T-helper 2 cell treated with Interferon-gamma antibody and Interleukin-4, amounts not matched to agents 100 ng/mL and 5 ng/mL, for 36 hours (primary cell): ENCODE measurements around the gene FPGS. TPM values are rescaled to one million over a fixed set of nuclear protein-coding genes. Genes with fewer than 3 reads are reported as not detected.

Experiments
- intact Hi-C: fragments of 100-400 bp; cut with micrococcal nuclease; formaldehyde crosslinking; loops from one replicate; pipeline ENCODE4 v1.15.1; 2023
- total RNA-seq: library from RNA; stranded (reverse); gene quantifications from 2 replicates; pipeline ENCODE4 v1.2.3, GENCODE V29; 2022

Gene FPGS
- total RNA-seq, 1 donor from 2014 or later = 97.5 TPM

DNA sequence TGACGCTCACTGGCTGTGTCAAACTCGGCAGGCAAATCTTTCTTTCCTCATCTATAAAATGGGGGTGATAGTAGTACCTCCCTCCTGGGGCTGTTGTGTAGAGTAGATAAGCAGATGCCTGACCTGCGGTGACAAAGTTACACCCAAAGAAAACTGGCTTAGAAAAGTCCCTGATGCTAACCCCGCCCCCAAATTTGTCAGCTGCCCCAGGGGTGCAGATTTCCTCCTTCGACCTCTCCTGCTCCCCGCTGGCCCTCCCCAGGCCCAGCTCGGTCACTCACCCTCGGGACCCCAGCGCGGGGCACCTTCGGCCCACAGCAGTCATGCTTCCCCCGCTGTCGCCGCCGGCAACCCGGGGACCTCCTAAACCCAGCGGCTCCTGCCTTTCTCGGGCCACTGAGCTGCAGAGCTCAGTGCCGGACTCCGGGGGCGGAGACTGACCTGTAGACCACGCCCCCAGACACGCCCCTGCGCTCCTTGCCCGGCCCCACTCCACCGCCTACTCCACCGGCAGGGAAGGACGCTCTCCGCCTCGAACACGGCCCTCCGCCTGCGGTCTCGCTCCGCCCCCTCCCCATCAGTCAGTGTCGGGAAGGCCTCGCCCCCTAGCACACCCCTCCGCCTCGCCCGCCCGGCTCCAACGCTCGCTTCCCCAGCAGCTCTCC is 31.6 kb upstream of the FPGS start:
- intact Hi-C loops = loop anchor here (1.0 to 5.0 kb wide), 7 partner anchors 14 to 356 kb away; partner anchors contain the start of genes FPGS, LRSAM1, PTGES2 and RPL12

DNA sequence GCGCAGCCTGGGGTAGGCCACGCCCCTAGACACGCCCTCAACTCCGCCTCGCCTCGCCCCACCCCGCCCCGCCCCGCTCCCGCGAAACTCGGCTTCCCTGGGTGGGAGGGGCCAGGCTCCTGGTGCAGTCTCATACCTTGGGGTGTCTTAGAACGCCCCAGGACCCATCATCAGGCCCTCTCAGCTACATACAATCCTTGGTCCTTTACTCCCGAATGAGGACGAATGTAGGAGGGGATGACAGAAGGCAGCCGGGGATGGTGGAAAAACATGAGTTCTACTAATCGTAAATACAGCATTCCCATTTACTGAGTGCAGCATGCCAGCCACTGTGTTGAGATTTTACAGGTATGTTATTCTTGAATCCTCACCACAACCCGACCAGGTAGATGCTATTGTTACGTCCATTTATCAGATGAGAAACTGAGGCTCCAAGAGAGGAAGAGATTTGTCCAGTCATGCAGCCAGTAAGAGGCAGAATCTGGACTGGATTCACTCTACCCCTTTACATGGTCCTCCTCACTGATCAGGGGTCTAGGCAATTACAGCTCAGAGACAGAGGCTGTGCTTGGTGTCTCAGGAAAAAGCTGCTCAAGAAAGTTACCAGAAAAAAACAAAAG is 31.0 kb upstream of the FPGS start:
- intact Hi-C loops = loop anchor here (1.0 to 5.0 kb wide), 7 partner anchors 14 to 356 kb away; partner anchors contain the start of genes FPGS, LRSAM1, PTGES2 and RPL12

DNA sequence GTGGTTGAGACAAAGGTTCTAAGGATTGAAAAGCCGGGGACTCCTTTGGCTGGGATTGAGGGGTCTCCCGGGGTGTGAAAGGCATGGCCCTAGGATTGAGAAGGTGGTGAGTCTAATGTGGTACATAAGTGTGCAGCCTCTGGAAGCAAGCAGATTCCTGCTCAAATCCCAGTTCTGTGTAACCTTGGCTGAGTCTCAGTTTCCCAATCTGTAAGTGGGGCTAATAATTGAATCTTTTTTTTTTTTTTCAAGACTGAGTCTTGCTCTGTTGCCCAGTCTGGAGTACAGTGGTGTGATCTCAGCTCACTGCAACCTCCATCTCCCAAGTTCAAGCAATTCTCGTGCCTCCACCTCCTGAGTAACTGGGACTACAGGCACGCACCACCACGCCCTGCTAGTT is 30.1 kb upstream of the FPGS start:
- intact Hi-C loops = loop anchor here (5.0 kb wide), 3 partner anchors 145 to 355 kb away; partner anchors contain the start of genes PTGES2 and ST6GALNAC4

DNA sequence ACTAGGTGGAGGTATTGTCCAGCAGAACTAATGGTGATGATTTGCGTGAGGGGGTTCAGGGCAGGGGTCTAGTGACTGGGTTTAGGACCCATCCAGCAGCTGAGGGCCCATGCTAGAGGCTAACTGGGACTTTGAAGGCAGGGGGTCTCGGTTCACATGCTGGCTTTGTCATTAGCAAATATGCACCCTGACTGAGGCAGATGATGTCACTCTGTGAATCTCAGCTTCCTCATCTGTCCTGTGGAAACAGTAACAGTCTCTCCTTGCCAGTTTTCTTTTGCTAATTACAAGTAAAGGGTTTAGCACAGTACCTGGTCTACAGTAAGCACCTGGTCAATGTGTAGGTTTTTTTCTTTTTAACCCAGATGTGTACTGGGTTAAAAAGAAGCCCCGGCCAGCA is 29.4 kb upstream of the FPGS start:
- intact Hi-C loops = loop anchor here (5.0 kb wide), 3 partner anchors 144 to 354 kb away; partner anchors contain the start of genes PTGES2 and ST6GALNAC4

DNA sequence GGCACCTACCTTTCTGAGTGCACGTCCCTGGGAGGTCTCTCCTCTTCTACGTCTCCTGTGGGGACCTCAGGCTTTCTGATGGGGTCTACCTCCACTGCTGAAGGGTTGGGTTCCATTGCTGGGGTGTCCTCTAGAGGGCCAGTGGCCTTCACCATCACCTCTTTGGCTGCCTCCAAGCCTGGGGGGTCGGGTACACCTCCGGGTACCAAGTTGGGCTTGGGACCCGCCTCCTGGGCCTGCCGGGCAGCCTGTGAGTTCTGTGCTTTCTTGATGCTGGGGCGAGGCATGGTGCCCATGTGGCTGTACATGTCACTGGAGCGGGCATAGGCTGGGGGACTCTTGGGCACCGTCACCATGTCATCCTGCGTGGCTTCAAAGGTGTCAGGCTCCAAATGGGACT is 28.7 kb upstream of the FPGS start:
- intact Hi-C loops = loop anchor here (5.0 kb wide), 3 partner anchors 143 to 353 kb away; partner anchors contain the start of genes PTGES2 and ST6GALNAC4

DNA sequence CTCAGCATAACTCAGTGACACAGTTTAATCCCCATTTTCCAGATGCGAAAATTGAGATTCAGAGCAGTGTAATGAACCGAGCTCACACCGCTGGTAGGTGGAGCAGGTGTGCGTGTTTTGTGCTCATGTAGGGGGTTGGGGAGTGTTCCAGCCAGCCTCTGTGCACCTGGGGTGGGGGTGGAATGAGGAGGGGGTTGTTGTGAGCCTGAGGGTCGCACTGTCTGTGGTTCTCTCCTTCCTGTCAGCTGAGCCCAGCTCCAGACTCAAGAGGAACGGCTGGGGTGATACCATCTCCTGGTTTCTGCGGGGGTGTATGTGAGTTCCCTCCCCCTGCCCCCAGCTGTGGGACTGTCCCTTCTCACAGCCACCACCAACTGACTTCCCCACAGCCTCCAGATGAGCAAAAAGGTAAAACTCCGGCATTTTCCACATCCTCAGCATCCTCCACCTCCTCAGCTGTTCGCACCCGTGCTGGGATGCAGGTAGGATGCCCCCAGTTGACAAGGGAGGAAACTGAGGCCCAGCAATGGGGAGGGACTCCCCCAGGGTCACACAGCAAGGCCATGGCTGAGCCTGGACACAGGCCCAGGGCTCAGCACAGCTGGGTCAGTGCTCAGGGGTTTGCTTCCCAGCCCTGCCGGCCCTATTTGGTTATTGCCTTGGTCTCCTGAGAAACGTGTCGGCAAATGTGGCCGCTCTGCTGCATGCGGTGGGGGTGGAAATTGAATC is 26.3 kb upstream of the FPGS start:
- intact Hi-C loops = loop anchor here (1.0 kb wide), 1 partner anchor 9 kb away; no protein-coding TSS in a partner anchor

DNA sequence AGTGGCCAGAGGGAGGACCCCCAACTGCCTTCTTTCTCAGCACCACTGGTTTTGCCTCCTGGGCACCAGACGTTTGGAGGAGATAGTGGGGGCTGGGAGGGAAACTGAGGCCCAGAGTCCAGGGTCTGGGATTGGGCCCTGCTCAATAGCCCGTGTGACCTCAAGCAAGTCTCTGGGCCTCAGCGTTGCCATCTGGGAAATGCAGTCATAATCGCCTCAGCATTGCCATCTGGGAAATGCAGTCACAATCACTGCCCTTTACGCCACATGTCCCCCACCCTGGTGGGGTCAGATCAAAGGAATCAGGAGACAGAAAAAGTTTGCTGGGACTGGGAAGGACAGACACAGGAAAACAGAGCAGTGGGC is 25.8 kb upstream of the FPGS start:
- intact Hi-C loops = loop anchor here (1.0 kb wide), 1 partner anchor 8 kb away; no protein-coding TSS in a partner anchor

DNA sequence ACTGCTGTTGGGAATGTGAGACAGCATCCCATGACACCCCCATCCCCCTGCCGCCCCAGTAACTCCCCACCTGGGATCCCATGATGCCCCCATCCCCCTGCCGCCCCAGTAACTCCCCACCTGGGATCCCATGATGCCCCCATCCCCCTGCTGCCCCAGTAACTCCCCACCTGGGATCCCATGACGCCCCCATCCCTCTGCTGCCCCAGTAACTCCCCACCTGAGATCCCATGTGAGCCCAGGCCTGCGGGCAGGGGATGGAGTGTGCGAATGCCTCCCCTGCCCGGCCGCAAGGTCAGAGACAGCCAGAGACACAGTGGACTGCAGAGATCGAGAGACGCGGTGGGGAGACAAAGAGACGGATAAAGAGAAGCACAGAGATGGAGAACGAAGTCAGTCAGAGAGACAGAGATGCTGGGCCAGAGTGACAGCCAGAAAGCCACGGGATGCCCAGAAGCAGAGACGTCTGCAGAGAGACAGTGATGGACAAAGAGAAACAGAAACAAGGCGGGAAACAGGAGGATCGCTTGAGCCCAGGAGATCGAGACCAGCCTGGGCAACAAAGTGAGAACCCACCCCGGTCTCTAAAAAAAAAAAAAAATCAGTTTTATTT is 25.2 kb upstream of the FPGS start:
- intact Hi-C loops = no loop called here

DNA sequence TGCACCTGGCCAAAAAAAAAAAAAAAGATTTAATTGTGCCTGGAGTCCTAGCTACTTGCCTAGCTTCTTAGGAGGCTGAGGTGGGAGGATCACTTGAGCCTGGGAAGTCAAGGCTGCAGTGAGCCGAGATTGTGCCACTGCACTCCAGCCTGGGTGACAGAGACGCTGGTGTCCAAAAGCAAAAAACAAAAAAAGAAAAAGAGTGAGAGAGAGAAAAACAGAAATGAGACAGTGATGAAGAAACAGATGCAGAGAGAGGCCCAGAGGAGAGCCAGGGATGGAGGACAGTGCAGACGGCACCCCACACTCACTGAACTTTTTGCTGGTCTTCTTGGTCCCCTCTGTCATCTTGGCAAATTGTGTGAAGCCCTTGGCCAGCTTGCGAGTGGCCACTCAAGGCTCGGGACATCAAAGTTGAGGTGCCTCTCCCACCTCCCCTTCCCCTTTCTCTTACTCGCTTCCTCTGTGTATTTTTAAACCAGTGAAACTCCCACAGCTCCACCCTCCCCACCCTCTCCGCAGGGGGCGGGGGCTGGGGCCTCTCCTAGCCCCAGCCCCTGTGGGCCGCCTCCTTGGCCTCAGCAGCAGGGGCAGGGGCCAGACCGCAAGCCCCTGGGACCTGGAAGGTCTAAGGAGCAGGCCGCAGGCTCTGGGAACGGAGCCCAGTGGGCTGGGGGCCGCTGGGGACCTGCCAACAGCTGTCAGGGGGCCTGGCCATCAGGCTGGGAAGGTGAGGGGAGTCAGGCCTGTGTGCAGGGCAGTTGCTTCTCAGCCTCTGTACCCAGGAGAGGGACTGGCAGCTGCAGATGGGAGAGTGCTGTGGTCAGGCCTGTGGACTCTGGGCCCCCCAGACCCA is 24.2 kb upstream of the FPGS start, which contains the start of gene SH2D3C:
SH2D3C (minus strand) TSS at position 387 of the 856 bp plus-strand sequence; CDS start at position 348, 39 bp downstream.
- intact Hi-C loops = no loop called here

DNA sequence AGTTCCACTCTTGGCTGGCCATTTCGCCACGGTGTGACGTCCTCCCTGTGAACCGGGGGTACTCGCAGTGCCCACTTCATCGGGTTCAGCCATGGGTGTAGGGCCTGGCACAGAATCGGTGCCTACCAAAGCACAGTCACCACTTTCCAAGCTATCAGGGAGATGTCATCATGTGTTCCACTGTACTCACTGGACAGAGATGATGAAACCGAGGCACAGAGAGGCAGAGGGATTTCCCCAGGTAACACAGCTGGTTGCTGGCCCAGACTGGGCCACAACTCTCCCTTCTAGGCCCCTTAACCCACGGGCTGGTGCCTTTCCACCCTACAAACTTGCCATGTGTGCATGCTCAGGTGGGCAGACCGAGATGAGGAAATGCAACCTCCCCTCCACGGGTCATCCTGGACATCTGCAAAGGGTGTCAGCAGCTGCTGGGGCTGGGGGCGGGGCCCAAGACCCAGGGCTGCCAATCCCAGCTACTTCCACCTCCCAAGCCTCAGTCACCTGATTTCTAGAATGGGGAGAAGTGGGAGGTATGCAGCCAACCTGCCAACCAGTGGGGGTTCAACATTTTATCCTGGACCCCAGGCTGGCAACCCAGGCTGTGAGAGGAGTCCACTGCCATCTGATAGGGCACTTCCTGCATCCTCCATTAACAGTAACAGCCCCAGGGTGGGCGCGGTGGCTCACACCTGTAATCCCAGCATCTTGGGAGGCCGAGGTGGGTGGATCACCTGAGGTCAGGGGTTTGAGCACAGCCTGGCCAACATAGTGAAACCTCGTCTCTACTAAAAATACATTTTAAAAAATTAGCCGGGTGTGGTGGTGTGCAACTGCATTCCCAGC is 23.3 kb upstream of the FPGS start:
- intact Hi-C loops = no loop called here

DNA sequence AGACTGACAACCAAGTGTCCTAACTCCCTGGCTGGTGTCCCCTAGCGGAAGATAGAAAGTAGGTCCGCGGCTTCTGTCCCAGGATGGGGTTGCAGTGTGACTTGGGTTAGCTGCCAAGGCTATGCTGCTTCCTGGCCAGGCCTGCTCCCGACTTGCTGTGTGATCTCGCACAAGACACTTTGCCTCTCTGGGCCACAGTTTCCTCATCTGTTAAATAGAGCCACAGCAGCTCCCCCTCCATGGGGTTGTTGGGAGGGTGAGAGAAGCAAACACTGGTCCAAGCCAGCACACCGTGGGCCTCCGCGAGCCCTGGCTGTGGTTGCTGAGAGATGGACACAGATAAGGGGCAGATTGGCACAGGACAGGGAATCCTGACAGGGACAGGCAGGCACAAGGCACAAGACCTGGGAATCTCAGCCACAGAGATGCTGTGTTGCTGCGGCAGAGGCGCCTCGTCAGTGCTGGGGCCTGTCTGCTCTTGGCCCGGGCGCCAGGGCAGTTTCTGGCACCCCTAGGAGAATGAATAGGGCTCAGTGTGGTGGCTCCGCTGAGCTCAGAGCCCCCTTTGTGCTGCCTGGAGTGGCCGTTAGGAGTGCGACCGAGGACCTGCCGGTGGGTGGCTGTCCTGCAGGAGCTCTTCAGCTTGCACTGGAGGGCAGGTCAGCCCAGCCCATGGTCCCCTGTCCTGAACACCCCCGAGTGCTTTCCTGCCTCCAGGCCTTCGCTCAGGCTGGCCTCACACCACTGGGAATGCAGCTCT is 22.4 kb upstream of the FPGS start:
- intact Hi-C loops = loop anchor here (5.0 kb wide), 1 partner anchor 247 kb away; no protein-coding TSS in a partner anchor

DNA sequence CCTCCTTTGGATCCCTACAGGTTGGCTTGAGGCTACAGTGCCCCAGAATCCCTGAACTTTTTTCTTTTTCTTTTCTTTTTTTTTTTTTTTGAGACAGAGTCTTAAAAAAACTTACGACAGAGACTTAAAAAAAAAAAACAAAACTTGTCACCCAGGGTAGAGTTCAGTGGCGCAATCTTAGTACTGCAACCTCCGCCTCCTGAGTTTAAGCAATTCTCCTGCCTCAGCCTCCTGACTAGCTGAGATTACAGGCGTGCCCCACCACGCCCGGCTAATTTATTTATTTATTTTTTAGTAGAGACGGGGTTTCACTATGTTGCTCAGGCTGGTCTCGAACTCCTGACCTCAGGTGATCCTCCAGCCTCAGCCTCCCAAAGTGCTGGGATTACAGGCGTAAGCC is 21.8 kb upstream of the FPGS start:
- intact Hi-C loops = loop anchor here (5.0 kb wide), 1 partner anchor 246 kb away; no protein-coding TSS in a partner anchor

DNA sequence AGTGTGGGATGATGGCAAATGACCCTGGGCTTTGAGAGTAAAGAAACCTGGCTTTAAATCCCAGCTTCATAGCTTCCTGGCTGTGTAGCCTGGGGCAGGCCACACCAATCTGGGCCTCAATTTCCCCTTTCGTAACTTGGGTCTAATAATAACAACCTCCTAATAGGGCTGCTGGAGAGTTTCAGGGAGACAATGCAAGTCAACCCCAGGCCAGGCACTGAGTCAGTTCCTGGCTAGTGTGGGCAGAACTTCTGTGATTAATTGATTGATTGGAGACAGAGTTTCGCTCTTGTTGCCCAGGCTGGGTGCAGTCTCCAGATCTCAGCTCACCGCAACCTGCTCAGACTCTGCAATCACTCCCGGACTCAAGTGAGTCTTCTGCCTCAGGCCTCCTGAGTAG is 20.9 kb upstream of the FPGS start:
- intact Hi-C loops = loop anchor here (5.0 kb wide), 1 partner anchor 245 kb away; no protein-coding TSS in a partner anchor

DNA sequence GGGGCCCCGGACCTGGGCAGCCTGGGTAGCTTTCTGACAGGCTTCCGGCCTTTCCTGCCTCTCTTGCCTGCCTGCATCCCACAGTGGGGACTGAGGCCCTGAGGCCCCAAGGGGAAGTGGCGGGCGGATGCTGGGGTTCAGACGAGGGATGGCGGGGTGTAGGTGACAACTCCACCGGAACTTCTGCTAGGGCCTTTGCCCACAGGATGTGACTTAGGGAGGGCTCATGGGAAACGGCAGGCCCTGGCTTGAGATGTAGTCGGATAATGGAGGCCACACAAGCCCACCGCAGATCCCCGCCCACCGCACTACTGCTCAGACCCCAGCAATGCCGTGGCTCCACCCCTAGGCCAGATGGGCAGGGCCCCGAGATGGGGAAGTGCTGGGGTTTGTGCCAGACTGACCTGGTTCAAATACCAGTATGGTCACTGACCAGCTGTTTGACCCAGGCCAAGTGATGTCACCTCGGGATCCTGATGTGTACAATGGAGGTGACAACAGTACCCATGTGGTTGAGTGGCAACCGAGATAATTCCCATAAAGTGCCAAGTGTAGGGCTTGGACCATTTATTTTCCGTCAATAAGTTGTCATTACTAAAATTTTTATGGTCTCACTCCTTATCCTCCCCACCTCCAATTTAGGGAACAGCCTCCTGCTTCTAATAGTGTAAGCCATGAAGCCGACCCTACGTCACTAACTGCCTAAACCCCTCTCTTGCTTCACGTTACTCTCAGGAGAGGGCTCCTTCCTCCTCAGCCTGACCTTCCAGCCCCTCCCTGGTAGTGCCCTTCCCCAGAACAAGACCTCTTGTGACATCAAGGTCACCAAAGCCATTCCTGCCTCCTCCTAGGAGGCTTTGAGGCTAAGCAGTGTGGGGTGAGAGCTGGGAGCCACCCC is 19.3 kb upstream of the FPGS start:
- intact Hi-C loops = loop anchor here (2.0 to 5.0 kb wide), 2 partner anchors 133 to 244 kb away; partner anchors contain the start of gene ST6GALNAC4

DNA sequence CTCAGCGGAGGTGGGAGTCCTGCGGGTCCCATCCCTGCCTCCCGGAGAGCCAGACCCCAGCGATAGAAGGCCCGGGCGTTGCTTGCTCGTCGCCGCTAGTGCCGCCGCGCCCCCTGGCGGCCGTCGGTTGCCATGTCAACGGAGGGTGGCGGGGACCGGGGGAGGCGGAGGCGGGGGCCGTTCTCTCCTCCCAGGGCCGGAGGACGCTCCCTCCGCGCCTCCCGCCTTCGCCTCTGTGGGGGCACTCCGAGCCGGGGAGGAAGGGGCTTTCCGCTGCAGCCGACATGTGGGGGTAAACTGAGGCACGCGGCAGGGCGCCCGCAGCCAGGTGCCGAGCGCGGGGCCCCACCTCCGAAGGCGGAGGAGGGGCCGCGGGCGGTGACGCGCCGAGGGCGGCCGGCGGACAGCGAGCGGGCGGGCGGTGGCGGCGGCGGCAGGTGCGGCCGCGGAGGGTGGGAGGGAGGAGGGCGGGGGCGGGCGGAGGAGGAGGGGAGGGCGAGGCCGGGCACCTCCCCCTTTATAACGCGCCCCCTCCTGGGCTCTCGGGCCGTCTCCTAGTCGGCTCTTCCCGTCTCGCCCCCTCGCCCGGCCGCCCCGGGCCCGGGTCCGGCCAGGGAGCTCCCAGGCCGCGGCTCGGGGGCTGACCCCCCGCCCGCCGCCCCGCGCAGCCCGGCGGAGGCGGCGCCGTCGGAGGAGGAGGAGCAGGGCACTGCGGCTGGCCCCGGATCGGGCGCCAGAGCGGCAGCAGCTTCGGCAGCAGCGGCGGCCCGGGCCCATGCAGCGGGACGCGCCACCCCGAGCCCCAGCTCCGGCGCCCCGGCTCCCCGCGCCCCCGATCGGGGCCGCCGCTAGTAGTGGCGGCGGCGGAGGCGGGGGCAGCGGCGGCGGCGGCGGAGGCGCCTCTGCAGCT is 17.4 kb upstream of the FPGS start:
- intact Hi-C loops = loop anchor here (1.0 to 2.0 kb wide), 4 partner anchors 9 to 132 kb away; partner anchors contain the start of genes ST6GALNAC4 and TOR2A
